Activated CD8-positive, alpha-beta memory T cell treated with anti-CD3 and anti-CD28 coated beads, Interleukin-2, amount 50 U/mL, for 48 hours (primary cell): Measurements from ENCODE around the gene ZNRF3.

Experiments used
- DNase-seq: peaks from one replicate; pipeline ENCODE4 v3.0.0-alpha.2; 2020

ZNRF3 gene

GRCh38 chr22:28910569-28911303 is 27.4 kb downstream of the ZNRF3 start:
- no peak for DNase-seq

GRCh38 chr22:28911304-28911690 is 27.9 kb downstream of the ZNRF3 start:
- DNase-seq, result no peak

GRCh38 chr22:28911777-28912669 is 28.7 kb downstream of the ZNRF3 start:
- no peak for DNase-seq

GRCh38 chr22:28914201-28914600 is 30.8 kb downstream of the ZNRF3 start:
- no peak for DNase-seq

- no peak for DNase-seq
These were observed 32.6 kb downstream of the ZNRF3 start for GRCh38 chr22:28915969-28916368.

GRCh38 chr22:28917747-28918549 is 34.6 kb downstream of the ZNRF3 start:
- no peak for DNase-seq

GRCh38 chr22:28918550-28919271 is 35.3 kb downstream of the ZNRF3 start:
- DNase-seq, result no peak

- DNase-seq, result no peak
These were observed 37.6 kb downstream of the ZNRF3 start for GRCh38 chr22:28920757-28921584.

GRCh38 chr22:28921585-28921879 is 38.2 kb downstream of the ZNRF3 start:
- DNase-seq, result no peak

GRCh38 chr22:28922540-28923244 is 39.3 kb downstream of the ZNRF3 start:
- no peak for DNase-seq

GRCh38 chr22:28923826-28924732 is 40.7 kb downstream of the ZNRF3 start:
- DNase-seq, result no peak

GRCh38 chr22:28925916-28926315 is 42.5 kb downstream of the ZNRF3 start:
- no peak for DNase-seq

- DNase-seq, result no peak
These were observed 44.3 kb downstream of the ZNRF3 start for GRCh38 chr22:28927630-28928029.

GRCh38 chr22:28929197-28929596 is 45.8 kb downstream of the ZNRF3 start:
- no peak for DNase-seq

- no peak for DNase-seq
These were observed 47.1 kb downstream of the ZNRF3 start for GRCh38 chr22:28930357-28931007.

GRCh38 chr22:28931844-28932567 is 48.6 kb downstream of the ZNRF3 start:
- no peak for DNase-seq

- DNase-seq, result no peak
These were observed 49.9 kb downstream of the ZNRF3 start for GRCh38 chr22:28933321-28933720.

- DNase-seq, result no peak
These were observed 50.7 kb downstream of the ZNRF3 start for GRCh38 chr22:28934026-28934425.

GRCh38 chr22:28935140-28935539 is 51.8 kb downstream of the ZNRF3 start:
- no peak for DNase-seq
